HG03558 (cell line): ENCODE results near the gene ASXL1.

Experiments used
- ATAC-seq: cut with Tn5 transposase; IDR thresholded peaks from one replicate; pipeline ENCODE4 v1.9.1; 2021; ENCODE audit warnings: moderate number of reproducible peaks; ENCODE audit not compliant: unreplicated experiment; ENCODE audit errors: extremely low read depth

ASXL1 gene

GRCh38 chr20:32474009-32474716, 116.0 kb downstream of the ASXL1 start:
- no peak for ATAC-seq

DNA sequence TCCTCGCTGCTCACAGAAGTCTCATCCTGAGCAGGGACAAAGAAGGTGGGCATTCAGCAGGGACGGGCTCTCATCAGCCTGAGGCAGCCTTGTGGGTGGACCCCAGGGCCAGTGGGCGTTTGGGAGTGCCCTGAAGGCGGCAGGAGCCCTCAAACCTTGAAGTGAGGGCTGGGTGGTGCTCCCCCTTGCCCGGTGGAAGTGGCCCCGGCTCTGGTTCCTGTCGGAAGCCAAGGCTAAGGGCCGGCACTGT, 116.5 kb downstream of the ASXL1 start:
- no peak for ATAC-seq

DNA sequence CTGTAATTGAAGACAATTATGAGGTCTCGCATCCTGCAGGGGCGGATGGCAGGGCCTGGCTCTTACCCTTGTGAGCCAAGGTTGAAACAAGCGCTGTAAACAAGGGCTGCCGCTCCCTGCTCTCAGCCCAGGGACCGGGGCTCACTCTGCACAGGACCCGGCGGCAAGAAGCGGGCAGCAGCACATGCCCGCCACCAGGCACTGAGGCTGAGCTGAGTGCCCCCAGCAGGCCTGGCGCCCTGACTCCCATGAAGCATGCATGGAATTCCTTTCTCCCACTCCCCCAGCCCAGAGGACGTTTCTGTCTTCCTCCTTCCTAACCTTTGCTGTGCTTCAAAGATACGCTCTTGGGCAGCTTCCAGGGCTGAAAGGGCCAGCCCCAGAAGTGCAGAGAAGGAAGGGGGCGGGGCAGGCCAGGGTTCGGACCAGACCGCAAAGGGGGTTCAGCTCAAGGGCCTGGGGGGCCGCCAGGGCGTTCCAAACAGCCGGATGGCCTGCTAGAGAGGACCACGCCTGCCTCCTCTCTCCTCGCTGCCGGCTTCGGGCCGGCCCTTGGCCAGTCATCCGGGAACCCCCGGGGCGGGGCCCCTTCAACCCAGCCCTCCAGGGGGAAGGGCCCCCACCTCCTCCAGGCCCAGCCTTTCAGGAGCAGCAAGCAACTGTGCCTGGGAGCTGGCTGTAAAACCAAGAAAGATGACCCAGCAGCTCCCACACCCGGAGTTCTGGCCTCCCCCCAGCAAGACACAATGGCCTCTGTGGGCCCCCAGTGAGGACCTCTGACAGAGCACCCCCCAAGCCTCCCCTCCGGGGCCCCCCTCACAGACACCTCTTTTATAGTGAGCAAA, 117.1 kb downstream of the ASXL1 start:
- ATAC-seq = no peak

DNA sequence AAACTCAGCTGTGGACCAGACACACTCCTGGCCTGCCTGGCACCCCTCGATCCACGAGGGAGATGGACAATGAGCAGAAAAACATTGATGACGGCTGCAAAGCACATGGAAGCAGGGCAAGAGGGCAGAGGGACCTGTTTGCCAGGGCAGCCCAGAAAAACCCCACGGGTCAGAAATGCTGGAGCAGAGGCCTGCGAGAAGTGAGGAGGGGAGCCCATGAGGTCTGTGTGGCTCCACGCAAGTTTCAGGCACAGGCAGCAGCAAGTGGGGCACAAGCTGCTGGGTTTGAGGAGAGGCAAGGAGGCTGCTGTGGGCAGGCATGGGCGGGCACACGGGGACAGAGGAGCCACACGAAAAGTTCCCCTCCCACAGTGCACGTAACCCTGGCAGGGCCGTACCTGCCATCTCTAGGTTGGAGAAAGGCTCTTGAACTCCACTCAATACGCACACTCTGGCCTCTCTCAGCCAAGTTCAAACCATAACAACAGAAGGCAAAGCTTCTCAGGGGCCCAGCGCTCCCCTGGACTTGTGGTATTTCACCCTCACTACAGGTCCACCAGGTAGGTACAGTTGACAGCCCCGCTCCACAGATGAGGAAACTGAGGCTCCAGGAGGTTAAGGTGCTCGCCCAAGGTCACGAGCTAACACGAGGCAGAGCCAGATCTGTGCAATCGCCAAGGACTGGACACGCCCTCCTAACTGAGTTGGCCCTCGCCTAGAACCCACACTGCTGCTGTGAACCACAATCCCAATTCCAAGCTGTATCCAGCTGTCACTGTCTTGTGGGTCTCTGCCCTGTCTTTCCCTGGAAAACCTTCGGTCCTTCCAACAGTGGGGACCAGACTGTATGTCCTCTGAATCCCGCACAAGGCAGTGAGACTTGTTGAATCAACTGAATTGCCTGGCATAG, 118.8 kb downstream of the ASXL1 start:
- ATAC-seq = no peak

GRCh38 chr20:32477594-32478512, 119.7 kb downstream of the ASXL1 start:
- ATAC-seq = no peak

DNA sequence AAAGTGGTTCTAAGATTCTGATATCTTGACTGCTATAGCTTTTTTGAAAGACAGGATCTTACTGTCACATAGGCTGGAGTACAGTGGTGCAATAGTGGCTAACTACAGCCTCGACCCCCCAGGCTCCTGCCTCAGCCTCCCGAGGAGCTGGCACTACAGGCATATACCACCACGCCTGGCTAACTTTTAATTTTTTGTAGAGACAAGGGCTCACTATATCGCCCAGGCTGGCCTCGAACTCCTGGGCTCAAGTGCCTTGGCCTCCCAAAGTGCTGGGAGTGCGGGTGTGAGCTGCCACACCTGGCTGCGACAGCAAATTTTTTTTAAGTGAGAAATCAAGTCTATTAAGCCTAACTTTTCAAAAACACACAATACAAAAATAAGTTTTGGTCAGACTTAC, 120.4 kb downstream of the ASXL1 start:
- no peak for ATAC-seq

- no peak for ATAC-seq
These were observed 120.9 kb downstream of the ASXL1 start for GRCh38 chr20:32479012-32479411.

- ATAC-seq = no peak
These were observed 121.6 kb downstream of the ASXL1 start for GRCh38 chr20:32479697-32480171.

DNA sequence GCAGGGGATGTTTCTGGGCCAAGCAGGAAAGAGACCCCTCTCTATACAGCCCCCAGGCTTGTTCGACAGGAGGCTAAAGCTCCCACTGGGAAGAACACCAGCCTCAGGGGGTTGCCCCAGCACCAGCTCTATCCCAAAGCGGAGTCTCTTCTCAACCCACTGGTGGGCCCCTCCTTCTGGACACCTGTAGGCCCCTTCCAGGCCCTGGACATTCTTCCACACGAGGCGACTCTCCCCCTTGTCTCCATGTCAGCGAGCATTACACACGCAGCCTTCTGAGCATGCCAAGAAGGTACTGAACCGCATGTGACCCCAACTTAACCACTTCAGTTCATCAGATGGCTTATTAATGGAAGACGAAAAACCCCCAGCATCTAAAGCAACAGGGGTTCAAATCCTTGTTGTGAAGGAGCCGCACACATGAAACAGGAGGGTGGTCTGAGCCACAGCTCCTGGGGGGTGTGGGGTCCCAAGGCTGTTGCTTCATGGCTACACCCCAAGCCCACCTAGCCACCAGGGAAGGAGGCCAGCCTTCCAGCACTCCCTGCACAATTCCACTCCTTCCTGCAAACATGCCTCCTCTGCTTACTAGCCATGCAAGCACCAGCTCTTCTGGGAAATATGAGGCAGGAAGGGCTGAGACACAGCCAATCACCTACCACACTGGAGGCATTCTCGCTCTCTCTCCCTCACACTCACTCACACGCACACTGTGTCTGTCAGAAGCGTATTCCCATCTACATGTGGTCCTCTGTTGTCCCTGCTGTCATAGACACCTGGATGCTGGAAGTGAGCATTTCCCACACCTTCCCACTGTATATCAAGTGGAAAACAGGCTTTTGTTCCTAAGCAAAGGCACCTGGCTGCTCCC, 122.5 kb downstream of the ASXL1 start:
- ATAC-seq = no peak

DNA sequence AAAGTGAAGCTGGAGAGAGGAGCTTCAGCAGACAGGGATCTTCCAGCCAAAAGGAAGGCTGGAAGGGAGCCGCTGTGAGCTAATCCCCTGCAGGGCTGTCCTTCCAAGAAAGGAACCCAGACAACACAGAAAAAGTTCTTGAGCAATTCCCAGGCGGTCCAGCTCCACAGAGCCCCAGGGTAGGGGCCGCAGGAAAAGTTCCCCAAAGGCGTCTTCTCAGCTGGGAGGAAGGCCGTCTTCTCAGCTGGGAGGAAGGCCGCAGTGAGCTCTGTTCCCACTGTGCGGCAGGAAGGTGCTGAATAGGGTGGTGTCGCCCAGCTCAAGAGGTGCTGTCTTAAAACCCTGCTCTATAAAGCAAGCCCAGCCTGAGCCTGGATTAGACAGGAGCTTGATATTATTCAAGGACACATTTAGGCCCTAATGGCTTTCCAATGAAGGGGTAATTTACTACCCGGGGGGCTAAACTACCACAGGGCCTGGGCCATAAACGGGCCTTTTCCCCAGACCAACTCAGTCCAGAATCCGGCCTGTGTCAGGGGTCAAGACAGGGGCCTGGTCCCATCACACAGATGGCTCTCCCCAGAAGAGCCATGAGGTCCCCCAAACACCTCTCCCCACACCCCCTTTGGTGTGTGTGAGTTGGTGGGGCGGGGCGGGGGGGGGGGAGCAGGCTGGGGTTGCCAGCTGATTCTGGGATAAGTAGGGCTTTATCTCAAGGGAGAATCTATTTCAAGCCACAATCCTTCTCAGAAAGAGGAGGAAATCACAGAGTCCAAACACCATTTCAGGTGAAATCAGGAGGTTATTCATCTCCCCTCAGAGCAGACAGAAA, 123.4 kb downstream of the ASXL1 start:
- no peak for ATAC-seq

DNA sequence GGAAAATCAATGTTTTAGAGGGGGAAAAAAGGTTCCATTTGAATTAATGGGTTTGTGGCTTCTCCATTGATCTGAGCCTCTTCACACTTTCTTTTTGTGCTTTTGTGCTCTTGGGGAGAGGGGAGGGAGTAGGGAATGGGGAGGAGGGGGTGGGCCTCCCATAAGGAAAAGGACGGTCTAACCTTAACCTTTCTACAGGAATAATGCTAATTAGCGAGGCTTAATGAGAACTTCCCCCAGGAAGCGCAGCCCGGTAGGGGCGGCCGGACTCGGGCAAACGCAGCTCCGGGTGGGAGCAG, 124.0 kb downstream of the ASXL1 start:
- no peak for ATAC-seq

DNA sequence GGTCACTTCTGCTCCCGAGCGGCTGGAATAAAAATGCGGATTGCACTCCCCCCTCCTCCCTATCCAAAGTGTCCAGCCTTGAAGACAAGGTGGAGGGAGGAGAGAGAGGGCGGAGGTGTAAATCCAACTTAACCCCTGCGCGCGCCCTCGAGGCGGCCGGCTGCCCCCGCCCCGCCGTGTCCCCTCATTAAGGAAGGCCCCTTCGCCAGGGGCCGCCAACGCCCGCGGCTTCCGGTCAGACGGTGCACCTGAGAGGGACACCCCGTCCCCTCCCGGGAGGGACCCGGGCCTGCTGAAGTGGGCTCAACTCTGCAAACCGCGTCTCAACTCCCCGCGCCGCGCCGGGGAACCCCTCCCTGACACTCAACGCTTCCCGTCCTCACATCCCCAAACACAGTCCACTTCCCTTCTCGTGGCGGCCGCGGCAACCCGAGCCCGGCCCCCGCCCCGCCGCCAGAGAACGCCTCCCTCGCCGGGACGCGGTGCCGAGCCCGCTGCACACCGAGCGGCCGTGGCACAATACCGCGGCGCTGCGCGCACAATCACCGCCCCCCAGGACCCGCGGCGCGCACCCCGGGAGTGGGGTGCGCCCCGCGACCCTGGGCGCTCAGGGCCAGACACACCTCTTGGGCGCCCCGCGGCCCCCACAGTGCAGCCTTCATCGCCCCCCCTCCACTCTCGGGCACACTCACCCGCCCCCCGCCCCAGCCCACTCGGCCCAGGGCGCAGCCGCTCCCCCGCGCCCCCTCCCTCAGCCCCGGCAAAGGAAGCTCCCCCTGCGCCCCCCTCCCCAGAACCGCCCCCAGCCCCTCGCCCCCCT, 124.5 kb downstream of the ASXL1 start:
- no peak for ATAC-seq

- no peak for ATAC-seq
These were observed 125.5 kb downstream of the ASXL1 start for GRCh38 chr20:32483351-32484224.

DNA sequence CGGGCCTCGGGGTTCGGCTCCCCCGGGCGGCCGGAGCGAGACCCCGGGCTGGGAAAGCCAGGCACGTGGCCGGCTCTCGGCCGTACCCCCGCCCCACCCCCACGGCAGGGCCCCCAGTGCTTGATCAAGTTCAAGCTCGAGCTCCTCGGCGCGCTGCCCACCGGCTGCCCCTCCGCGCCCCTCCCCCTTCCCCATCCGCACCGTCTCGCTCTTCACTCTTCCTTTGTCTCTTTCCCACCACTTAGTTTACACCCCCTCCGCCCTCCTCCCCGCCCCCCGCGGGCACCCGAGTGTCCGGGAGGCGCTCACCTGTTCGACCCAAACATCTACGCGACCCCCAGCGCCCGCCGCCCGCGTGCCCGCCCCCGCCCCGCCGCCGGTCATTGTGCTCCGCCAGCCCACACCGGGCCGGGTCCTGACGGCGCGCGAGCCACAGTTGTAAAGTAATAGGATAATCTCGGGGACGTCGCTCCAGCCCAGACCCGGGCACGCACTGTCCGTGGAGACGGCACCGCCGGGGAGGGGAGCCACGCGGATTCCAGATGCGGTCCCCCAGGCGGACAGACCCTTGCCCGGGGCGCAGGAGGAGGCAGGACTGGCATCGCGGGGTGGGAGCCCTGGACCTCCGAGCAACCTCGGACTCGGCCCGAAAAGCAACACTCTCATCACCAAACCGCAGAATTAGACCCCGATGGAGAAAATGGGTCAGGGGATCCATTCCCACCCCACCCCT, 126.3 kb downstream of the ASXL1 start:
- ATAC-seq = no peak

- no peak for ATAC-seq
These were observed 127.0 kb downstream of the ASXL1 start for GRCh38 chr20:32484958-32485769.
